Measurements from ENCODE around the gene CD36.

Gene CD36

DNA sequence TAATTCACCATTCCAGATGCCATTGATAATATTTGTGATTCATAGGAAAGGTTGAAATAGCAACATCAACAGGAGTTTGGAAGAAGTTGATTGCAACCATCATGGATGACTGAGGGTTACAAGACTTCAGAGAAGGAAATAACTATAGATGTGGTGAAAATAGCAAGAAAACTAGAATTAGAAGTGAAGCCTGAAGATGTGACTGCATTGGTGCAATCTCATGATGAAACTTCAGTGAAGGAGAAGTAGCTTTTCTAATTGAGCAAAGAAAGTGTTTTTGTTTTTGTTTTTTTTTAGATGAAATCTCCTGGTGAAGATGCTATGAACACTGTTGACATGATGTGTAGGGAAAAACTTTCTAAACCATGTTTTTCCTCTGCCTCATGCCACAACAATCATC is 18.7 kb upstream of the CD36 start:
- no peaks in the 10 kb centered on the region for H4K20me1 ChIP-seq (ENCODE audit: insufficient read depth, low read length)
- no peak overlapping the region for H3K4me2 ChIP-seq (ENCODE audit: low read depth, low read length)
- no peak for DNase-seq

GRCh38 chr7:80622541-80622940 is 15.9 kb upstream of the CD36 start:
- no peak for TF ChIP-seq CTCF (IDR thresholded peaks at IDR 0.05; ENCODE audit: low read length)
- TF ChIP-seq EZH2 (optimal IDR thresholded peaks at IDR 0.05; ENCODE audit: low read depth, low read length): no peak
- no peak for TF ChIP-seq EZH2phosphoT487 (IDR thresholded peaks at IDR 0.05; ENCODE audit: low read length)
- no peaks in the 10 kb centered on the region for H3K9me2 ChIP-seq (replicated peaks; ENCODE audit: insufficient read depth, low read length)
- no peak overlapping the region for H3K9ac ChIP-seq (ENCODE audit: low read length)
- no peak overlapping the region for H3K27ac ChIP-seq (ENCODE audit: low read length)
- no peak for DNase-seq
- no peaks in the 10 kb centered on the region for H3K4me1 ChIP-seq (ENCODE audit: low read length)
- H3K9me3 ChIP-seq (replicated peaks; ENCODE audit: insufficient read depth, low read length): no peaks in the 10 kb centered on the region
- no peaks in the 10 kb centered on the region for H3K36me3 ChIP-seq (replicated peaks; ENCODE audit: insufficient read depth, low read length)
- H3F3A ChIP-seq (ENCODE audit: insufficient read depth, low read length): no peaks in the 10 kb centered on the region
- no peak overlapping the region for H2AFZ ChIP-seq (ENCODE audit: low read length)
- no peak overlapping the region for H3K4me3 ChIP-seq (ENCODE audit: low read length)
- H4K20me1 ChIP-seq (ENCODE audit: insufficient read depth, low read length): no peaks in the 10 kb centered on the region
- H3K4me2 ChIP-seq (ENCODE audit: low read depth, low read length): no peak overlapping the region
- no peaks in the 10 kb centered on the region for H3K79me2 ChIP-seq (ENCODE audit: low read length)
- no peaks in the 10 kb centered on the region for H3K27me3 ChIP-seq (replicated peaks; ENCODE audit: insufficient read depth, low read length)

More for the DNA sequence above, 18.7 kb upstream of the CD36 start:
- Histone ChIP-seq H3K9me2 (replicated peaks; ENCODE audit: insufficient read depth, low read length) (no peaks in the 10 kb centered on the region), H3K4me1 (ENCODE audit: low read length) (no peaks in the 10 kb centered on the region), H2AFZ (ENCODE audit: low read length) (no peak overlapping the region), H3K36me3 (replicated peaks; ENCODE audit: insufficient read depth, low read length) (no peaks in the 10 kb centered on the region), H3F3A (ENCODE audit: insufficient read depth, low read length) (no peaks in the 10 kb centered on the region), H3K9me3 (replicated peaks; ENCODE audit: insufficient read depth, low read length) (no peaks in the 10 kb centered on the region), H3K79me2 (ENCODE audit: low read length) (no peaks in the 10 kb centered on the region), H3K27ac (ENCODE audit: low read length) (no peak overlapping the region), H3K9ac (ENCODE audit: low read length) (no peak overlapping the region), H3K27me3 (replicated peaks; ENCODE audit: insufficient read depth, low read length) (no peaks in the 10 kb centered on the region), H3K4me3 (ENCODE audit: low read length) (no peak overlapping the region)
- no peak for TF ChIP-seq CTCF (IDR thresholded peaks at IDR 0.05; ENCODE audit: low read length)
- no peak for TF ChIP-seq EZH2phosphoT487 (IDR thresholded peaks at IDR 0.05; ENCODE audit: low read length)
- no peak for TF ChIP-seq EZH2 (optimal IDR thresholded peaks at IDR 0.05; ENCODE audit: low read depth, low read length)

GRCh38 chr7:80623503-80624252 is 14.8 kb upstream of the CD36 start:
- Histone ChIP-seq H3K9ac (ENCODE audit: low read length) (no peak overlapping the region), H3F3A (ENCODE audit: insufficient read depth, low read length) (no peaks in the 10 kb centered on the region), H2AFZ (ENCODE audit: low read length) (no peak overlapping the region), H3K36me3 (replicated peaks; ENCODE audit: insufficient read depth, low read length) (no peaks in the 10 kb centered on the region), H3K79me2 (ENCODE audit: low read length) (no peaks in the 10 kb centered on the region), H3K9me2 (replicated peaks; ENCODE audit: insufficient read depth, low read length) (no peaks in the 10 kb centered on the region), H3K9me3 (replicated peaks; ENCODE audit: insufficient read depth, low read length) (no peaks in the 10 kb centered on the region), H3K27me3 (replicated peaks; ENCODE audit: insufficient read depth, low read length) (no peaks in the 10 kb centered on the region), H3K4me2 (ENCODE audit: low read depth, low read length) (no peak overlapping the region), H3K4me1 (ENCODE audit: low read length) (no peaks in the 10 kb centered on the region), H4K20me1 (ENCODE audit: insufficient read depth, low read length) (no peaks in the 10 kb centered on the region), H3K27ac (ENCODE audit: low read length) (no peak overlapping the region), H3K4me3 (ENCODE audit: low read length) (no peak overlapping the region)
- TF ChIP-seq EZH2 (optimal IDR thresholded peaks at IDR 0.05; ENCODE audit: low read depth, low read length) (no peak), EZH2phosphoT487 (IDR thresholded peaks at IDR 0.05; ENCODE audit: low read length) (no peak), CTCF (IDR thresholded peaks at IDR 0.05; ENCODE audit: low read length) (no peak)
- DNase-seq: no peak

Data from MM.1S (cell line).